Measurements from ENCODE around the gene RESF1.

DNA sequence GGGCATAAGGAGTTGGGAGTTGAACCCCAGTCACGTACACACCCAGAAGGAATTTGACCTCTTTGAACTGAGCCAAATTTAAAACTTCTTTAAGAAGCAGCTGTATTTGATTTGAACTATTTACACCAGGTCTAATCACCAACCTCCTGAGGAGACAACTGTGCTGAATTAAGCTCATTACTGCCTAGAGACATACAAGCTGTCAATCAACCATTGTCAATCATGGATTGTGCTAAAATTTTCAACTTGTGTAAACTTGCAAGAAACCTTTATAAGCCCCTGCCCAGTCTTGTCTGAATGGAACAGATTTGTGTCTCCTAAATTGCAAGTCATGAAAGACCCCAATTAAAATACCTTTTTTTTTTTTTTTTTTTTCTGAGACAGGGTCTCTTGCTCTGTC is 44.3 kb upstream of the RESF1 start:
- no peak for TF ChIP-seq HOMEZ (CRISPR knock-in tag; IDR thresholded peaks at IDR 0.05; ENCODE audit: low read depth)
- TF ChIP-seq ATF2 (CRISPR knock-in tag; IDR thresholded peaks at IDR 0.05), result no peak
- no peak for TF ChIP-seq FOXP1 (IDR thresholded peaks at IDR 0.05)
- no peak for TF ChIP-seq FOXP1 (CRISPR knock-in tag; IDR thresholded peaks at IDR 0.05)
- TF ChIP-seq KLF15 (CRISPR knock-in tag; IDR thresholded peaks at IDR 0.05; ENCODE audit: borderline replicate concordance), result no peak
- TF ChIP-seq POLR2AphosphoS2 (IDR thresholded peaks at IDR 0.05; ENCODE audit: low read depth, low read length), result no peak
- TF ChIP-seq ESRRA (CRISPR knock-in tag; IDR thresholded peaks at IDR 0.05; ENCODE audit: low read depth), result no peak
